HG03045 (cell line): Measurements from ENCODE around the gene SYT3.

Experiments
- ATAC-seq: cut with Tn5 transposase; IDR thresholded peaks from one replicate; pipeline ENCODE4 v1.9.1; 2021; ENCODE audit warnings: mild to moderate bottlenecking, moderate library complexity; ENCODE audit not compliant: unreplicated experiment

The SYT3 gene

GRCh38 chr19:50661766-50662650 is 22.3 kb upstream of the SYT3 start:
- no peak for ATAC-seq

GRCh38 chr19:50661023-50661422 is 21.3 kb upstream of the SYT3 start:
- no peak for ATAC-seq

GRCh38 chr19:50660088-50660366 is 20.3 kb upstream of the SYT3 start:
- no peak for ATAC-seq

- no peak for ATAC-seq
Observed at GRCh38 chr19:50659318-50660087, 19.8 kb upstream of the SYT3 start.

GRCh38 chr19:50658441-50659317 is 19.0 kb upstream of the SYT3 start:
- ATAC-seq: no peak

- ATAC-seq: no peak
Observed at GRCh38 chr19:50657712-50658440, 18.2 kb upstream of the SYT3 start.

- ATAC-seq: no peak
Observed at GRCh38 chr19:50657222-50657669, 17.6 kb upstream of the SYT3 start.

- no peak for ATAC-seq
Observed at GRCh38 chr19:50654882-50655281, 15.2 kb upstream of the SYT3 start.

GRCh38 chr19:50652722-50653121 is 13.0 kb upstream of the SYT3 start:
- no peak for ATAC-seq

- ATAC-seq: no peak
Observed at GRCh38 chr19:50651174-50651573, 11.5 kb upstream of the SYT3 start.

GRCh38 chr19:50649433-50650391 is 10.0 kb upstream of the SYT3 start, which contains the start of gene C19orf81:
Gene C19orf81 (plus strand): TSS chr19:50649445. CDS start chr19:50649445, 0 bp downstream.
- no peak for ATAC-seq

GRCh38 chr19:50648659-50649058 is 9.0 kb upstream of the SYT3 start:
- no peak for ATAC-seq

- ATAC-seq: no peak
Observed at GRCh38 chr19:50647879-50648615, 8.4 kb upstream of the SYT3 start.

- ATAC-seq: no peak
Observed at GRCh38 chr19:50646074-50646807, 6.6 kb upstream of the SYT3 start.

- no peak for ATAC-seq
Observed at GRCh38 chr19:50645107-50645506, 5.4 kb upstream of the SYT3 start.

- ATAC-seq: no peak
Observed at GRCh38 chr19:50644315-50644915, 4.7 kb upstream of the SYT3 start.

GRCh38 chr19:50640368-50640767 is 687 bp upstream of the SYT3 start:
- no peak for ATAC-seq

- ATAC-seq: no peak
Observed at GRCh38 chr19:50638600-50638999, 1.1 kb downstream of the SYT3 start.
